Measurements from ENCODE around the gene MFAP2. TPM values are rescaled to one million over a fixed set of nuclear protein-coding genes. Genes with fewer than 3 reads are reported as not detected.

Gene MFAP2
- total and polyA plus RNA-seq, 2 experiments from 2014 or later = 129 to 255 TPM

DNA sequence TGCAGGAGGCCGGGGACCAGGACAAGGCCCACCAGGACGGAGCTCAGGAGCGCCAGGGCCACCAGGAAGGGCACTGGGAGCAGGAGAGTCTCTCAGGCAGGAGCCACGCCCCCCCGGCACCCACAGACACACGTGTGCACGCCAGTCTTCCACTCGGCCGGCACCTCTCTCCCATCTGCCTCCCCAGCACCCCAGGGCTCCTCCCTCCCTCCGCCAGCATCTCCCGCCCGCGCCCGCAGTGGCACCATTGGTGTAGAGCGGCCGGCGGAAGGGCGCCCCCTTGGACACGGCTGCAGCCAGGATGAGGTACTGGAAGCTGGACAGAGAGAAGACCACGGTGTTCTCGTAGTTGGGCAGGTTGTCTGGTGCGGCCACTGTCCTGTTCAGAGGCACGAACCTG lies 6.1 kb upstream of the MFAP2 start:
- Histone ChIP-seq H3K36me3 (ENCODE audit: insufficient read depth) (no peaks in the 10 kb centered on the region), H3F3A (replicated peaks; ENCODE audit: low read depth) (peaks cover 2% of the 10 kb centered on the region; the same call in 1 of the 2 replicates), H3K9me2 (ENCODE audit: insufficient read depth) (no peaks in the 10 kb centered on the region), H4K20me1 (replicated peaks; ENCODE audit: insufficient read depth) (no peaks in the 10 kb centered on the region), H2AFZ (no peak overlapping the region), H3K4me1 (ENCODE audit: insufficient read depth) (no peaks in the 10 kb centered on the region; the same call in 1 of the 2 replicates), H3K27me3 (ENCODE audit: insufficient read depth) (no peaks in the 10 kb centered on the region), H3K79me2 (replicated peaks; ENCODE audit: insufficient read depth) (no peaks in the 10 kb centered on the region), H3K27ac (ENCODE audit: low read depth) (no peak overlapping the region), H3K4me2 (no peak overlapping the region), H3K4me3 (no peak overlapping the region)
- Mint-ChIP-seq H3K9me3 (no peaks in the 10 kb centered on the region; the same call in 2 of the 3 replicates), H3K27ac (no peak overlapping the region), H3K4me3 (no peak overlapping the region), H3K36me3 (ENCODE audit: low read depth) (peaks cover 6% of the 10 kb centered on the region; the same call in 1 of the 3 replicates), H3K4me1 (peaks cover 17% of the 10 kb centered on the region), H3K27me3 (ENCODE audit: insufficient read depth, low read depth, poor library complexity) (peaks cover 14% of the 10 kb centered on the region)
- peak; percentile 65 for DNase-seq (ENCODE audit: low spot score)
- ATAC-seq = peak; percentile 39
- TF ChIP-seq, protein P1, sequence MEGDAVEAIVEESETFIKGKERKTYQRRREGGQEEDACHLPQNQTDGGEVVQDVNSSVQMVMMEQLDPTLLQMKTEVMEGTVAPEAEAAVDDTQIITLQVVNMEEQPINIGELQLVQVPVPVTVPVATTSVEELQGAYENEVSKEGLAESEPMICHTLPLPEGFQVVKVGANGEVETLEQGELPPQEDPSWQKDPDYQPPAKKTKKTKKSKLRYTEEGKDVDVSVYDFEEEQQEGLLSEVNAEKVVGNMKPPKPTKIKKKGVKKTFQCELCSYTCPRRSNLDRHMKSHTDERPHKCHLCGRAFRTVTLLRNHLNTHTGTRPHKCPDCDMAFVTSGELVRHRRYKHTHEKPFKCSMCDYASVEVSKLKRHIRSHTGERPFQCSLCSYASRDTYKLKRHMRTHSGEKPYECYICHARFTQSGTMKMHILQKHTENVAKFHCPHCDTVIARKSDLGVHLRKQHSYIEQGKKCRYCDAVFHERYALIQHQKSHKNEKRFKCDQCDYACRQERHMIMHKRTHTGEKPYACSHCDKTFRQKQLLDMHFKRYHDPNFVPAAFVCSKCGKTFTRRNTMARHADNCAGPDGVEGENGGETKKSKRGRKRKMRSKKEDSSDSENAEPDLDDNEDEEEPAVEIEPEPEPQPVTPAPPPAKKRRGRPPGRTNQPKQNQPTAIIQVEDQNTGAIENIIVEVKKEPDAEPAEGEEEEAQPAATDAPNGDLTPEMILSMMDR (conservative IDR thresholded peaks at IDR 0.05; ENCODE audit: low read depth in 2 of 2) = peak in 1 of 2 experiments; percentile 54; a peak in 2 of 4 replicates
- TF ChIP-seq CREB1 (CRISPR knock-in tag; IDR thresholded peaks at IDR 0.05; ENCODE audit: low read depth) = no peak
- TF ChIP-seq ZNF114 (CRISPR knock-in tag; IDR thresholded peaks at IDR 0.05) = no peak

DNA sequence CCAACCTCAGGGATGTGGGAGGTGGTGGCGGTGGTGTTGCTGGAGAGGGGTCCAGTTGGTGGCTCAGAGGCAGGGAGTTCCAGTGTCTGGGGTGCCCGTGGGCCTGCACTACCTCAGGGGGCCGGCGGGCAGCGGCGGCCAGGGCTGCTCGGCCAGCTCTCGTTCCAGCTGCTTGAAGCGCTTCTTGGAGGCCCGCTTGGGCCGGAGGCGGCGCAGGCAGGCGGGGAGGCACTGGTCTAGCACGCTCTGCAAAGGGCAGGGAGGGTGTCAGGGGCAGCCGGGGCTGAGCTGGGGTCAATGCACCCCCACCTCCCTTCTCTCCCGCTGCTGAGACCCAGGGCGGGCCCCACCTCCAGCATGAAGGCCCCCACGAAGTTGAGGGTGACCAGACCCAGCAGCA lies 5.7 kb upstream of the MFAP2 start:
- no peak overlapping the region for H3K4me2 ChIP-seq
- no peaks in the 10 kb centered on the region for H3K36me3 ChIP-seq (ENCODE audit: insufficient read depth)
- no peak overlapping the region for H2AFZ ChIP-seq
- Mint-ChIP-seq H3K27me3 (ENCODE audit: insufficient read depth, low read depth, poor library complexity) (peaks cover 19% of the 10 kb centered on the region), H3K27ac (peak overlapping the region; percentile 74; the same call in 1 of the 2 replicates), H3K4me3 (no peak overlapping the region), H3K4me1 (peaks cover 22% of the 10 kb centered on the region), H3K36me3 (ENCODE audit: low read depth) (peaks cover 6% of the 10 kb centered on the region; the same call in 1 of the 3 replicates), H3K9me3 (no peaks in the 10 kb centered on the region; the same call in 2 of the 3 replicates)
- ATAC-seq (no peak), DNase-seq (ENCODE audit: low spot score) (no peak)
- H4K20me1 ChIP-seq (replicated peaks; ENCODE audit: insufficient read depth) = no peaks in the 10 kb centered on the region
- no peaks in the 10 kb centered on the region; the same call in 1 of the 2 replicates for H3K4me1 ChIP-seq (ENCODE audit: insufficient read depth)
- H3K4me3 ChIP-seq = no peak overlapping the region
- H3K79me2 ChIP-seq (replicated peaks; ENCODE audit: insufficient read depth) = no peaks in the 10 kb centered on the region
- no peaks in the 10 kb centered on the region for H3K9me2 ChIP-seq (ENCODE audit: insufficient read depth)
- H3K27ac ChIP-seq (ENCODE audit: low read depth) = no peak overlapping the region
- no peaks in the 10 kb centered on the region for H3K27me3 ChIP-seq (ENCODE audit: insufficient read depth)
- H3F3A ChIP-seq (replicated peaks; ENCODE audit: low read depth) = peaks cover 7% of the 10 kb centered on the region; the same call in 1 of the 2 replicates
- no peak for TF ChIP-seq NANOG (IDR thresholded peaks at IDR 0.05; ENCODE audit: borderline replicate concordance)
- TF ChIP-seq EZH2phosphoT487 (IDR thresholded peaks at IDR 0.05; ENCODE audit: unreplicated experiment) = no peak
- TF ChIP-seq, protein P2, sequence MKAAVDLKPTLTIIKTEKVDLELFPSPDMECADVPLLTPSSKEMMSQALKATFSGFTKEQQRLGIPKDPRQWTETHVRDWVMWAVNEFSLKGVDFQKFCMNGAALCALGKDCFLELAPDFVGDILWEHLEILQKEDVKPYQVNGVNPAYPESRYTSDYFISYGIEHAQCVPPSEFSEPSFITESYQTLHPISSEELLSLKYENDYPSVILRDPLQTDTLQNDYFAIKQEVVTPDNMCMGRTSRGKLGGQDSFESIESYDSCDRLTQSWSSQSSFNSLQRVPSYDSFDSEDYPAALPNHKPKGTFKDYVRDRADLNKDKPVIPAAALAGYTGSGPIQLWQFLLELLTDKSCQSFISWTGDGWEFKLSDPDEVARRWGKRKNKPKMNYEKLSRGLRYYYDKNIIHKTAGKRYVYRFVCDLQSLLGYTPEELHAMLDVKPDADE (IDR thresholded peaks at IDR 0.05) = no peak
- TF ChIP-seq, protein P1 (conservative IDR thresholded peaks at IDR 0.05; ENCODE audit: low read depth in 2 of 2) = no peak
- no peak for TF ChIP-seq POLR2AphosphoS5 (IDR thresholded peaks at IDR 0.05; ENCODE audit: low read depth)
- TF ChIP-seq ZNF331 (CRISPR knock-in tag; IDR thresholded peaks at IDR 0.05; ENCODE audit: low read depth) = no peak
- TF ChIP-seq, protein P3, sequence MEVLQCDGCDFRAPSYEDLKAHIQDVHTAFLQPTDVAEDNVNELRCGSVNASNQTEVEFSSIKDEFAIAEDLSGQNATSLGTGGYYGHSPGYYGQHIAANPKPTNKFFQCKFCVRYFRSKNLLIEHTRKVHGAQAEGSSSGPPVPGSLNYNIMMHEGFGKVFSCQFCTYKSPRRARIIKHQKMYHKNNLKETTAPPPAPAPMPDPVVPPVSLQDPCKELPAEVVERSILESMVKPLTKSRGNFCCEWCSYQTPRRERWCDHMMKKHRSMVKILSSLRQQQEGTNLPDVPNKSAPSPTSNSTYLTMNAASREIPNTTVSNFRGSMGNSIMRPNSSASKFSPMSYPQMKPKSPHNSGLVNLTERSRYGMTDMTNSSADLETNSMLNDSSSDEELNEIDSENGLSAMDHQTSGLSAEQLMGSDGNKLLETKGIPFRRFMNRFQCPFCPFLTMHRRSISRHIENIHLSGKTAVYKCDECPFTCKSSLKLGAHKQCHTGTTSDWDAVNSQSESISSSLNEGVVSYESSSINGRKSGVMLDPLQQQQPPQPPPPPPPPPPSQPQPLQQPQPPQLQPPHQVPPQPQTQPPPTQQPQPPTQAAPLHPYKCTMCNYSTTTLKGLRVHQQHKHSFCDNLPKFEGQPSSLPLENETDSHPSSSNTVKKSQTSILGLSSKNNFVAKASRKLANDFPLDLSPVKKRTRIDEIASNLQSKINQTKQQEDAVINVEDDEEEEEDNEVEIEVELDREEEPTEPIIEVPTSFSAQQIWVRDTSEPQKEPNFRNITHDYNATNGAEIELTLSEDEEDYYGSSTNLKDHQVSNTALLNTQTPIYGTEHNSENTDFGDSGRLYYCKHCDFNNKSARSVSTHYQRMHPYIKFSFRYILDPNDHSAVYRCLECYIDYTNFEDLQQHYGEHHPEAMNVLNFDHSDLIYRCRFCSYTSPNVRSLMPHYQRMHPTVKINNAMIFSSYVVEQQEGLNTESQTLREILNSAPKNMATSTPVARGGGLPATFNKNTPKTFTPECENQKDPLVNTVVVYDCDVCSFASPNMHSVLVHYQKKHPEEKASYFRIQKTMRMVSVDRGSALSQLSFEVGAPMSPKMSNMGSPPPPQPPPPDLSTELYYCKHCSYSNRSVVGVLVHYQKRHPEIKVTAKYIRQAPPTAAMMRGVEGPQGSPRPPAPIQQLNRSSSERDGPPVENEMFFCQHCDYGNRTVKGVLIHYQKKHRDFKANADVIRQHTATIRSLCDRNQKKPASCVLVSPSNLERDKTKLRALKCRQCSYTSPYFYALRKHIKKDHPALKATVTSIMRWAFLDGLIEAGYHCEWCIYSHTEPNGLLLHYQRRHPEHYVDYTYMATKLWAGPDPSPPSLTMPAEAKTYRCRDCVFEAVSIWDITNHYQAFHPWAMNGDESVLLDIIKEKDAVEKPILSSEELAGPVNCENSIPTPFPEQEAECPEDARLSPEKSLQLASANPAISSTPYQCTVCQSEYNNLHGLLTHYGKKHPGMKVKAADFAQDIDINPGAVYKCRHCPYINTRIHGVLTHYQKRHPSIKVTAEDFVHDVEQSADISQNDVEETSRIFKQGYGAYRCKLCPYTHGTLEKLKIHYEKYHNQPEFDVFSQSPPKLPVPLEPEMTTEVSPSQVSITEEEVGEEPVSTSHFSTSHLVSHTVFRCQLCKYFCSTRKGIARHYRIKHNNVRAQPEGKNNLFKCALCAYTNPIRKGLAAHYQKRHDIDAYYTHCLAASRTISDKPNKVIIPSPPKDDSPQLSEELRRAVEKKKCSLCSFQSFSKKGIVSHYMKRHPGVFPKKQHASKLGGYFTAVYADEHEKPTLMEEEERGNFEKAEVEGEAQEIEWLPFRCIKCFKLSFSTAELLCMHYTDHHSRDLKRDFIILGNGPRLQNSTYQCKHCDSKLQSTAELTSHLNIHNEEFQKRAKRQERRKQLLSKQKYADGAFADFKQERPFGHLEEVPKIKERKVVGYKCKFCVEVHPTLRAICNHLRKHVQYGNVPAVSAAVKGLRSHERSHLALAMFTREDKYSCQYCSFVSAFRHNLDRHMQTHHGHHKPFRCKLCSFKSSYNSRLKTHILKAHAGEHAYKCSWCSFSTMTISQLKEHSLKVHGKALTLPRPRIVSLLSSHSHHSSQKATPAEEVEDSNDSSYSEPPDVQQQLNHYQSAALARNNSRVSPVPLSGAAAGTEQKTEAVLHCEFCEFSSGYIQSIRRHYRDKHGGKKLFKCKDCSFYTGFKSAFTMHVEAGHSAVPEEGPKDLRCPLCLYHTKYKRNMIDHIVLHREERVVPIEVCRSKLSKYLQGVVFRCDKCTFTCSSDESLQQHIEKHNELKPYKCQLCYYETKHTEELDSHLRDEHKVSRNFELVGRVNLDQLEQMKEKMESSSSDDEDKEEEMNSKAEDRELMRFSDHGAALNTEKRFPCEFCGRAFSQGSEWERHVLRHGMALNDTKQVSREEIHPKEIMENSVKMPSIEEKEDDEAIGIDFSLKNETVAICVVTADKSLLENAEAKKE (CRISPR knock-in tag; IDR thresholded peaks at IDR 0.05) = no peak
- no peak for TF ChIP-seq STAT1 (IDR thresholded peaks at IDR 0.05; ENCODE audit: unreplicated experiment)
- no peak for TF ChIP-seq JUNB (IDR thresholded peaks at IDR 0.05; ENCODE audit: unreplicated experiment)
